Parathyroid adenoma (tissue), 2 donors: ENCODE results near the gene CLSTN2.

Source experiments
- H2AFZ ChIP-seq: fragments of 300-600 bp; sonication (generic); one replicate; pipeline ENCODE4 v1.7.0; 2017; ENCODE audit warnings: antibody characterized with exemption, mild to moderate bottlenecking
- H3K27ac ChIP-seq: fragments of 300-600 bp; sonication (generic); one replicate; pipeline ENCODE4 v1.7.0; 2017
- H3K27me3 ChIP-seq: fragments of 300-600 bp; sonication (generic); one replicate; pipeline ENCODE4 v1.7.0; 2017; ENCODE audit warnings: low read length; ENCODE audit not compliant: control insufficient read depth, insufficient read depth
- H3K36me3 ChIP-seq: fragments of 300-600 bp; sonication (generic); one replicate; pipeline ENCODE4 v1.7.0; 2017; ENCODE audit warnings: low read length; ENCODE audit not compliant: control insufficient read depth, insufficient read depth
- H3K4me1 ChIP-seq: fragments of 300-600 bp; sonication (generic); one replicate; pipeline ENCODE4 v1.7.0; 2017; ENCODE audit warnings: control low read depth
- H3K4me2 ChIP-seq: fragments of 300-600 bp; sonication (generic); one replicate; pipeline ENCODE4 v1.7.0; 2017; ENCODE audit warnings: low read length
- H3K4me3 ChIP-seq: fragments of 300-600 bp; sonication (generic); one replicate; pipeline ENCODE4 v1.7.0; 2017; ENCODE audit warnings: low read depth, low read length
- H3K79me2 ChIP-seq: fragments of 300-600 bp; sonication (generic); one replicate; pipeline ENCODE4 v1.7.0; 2017; ENCODE audit warnings: control low read depth
- H3K9ac ChIP-seq: fragments of 300-600 bp; sonication (generic); one replicate; pipeline ENCODE4 v1.7.0; 2017; ENCODE audit warnings: mild to moderate bottlenecking
- H3K9me3 ChIP-seq: fragments of 300-600 bp; sonication (generic); one replicate; pipeline ENCODE4 v1.7.0; 2017; ENCODE audit warnings: low read length; ENCODE audit not compliant: control insufficient read depth
- CTCF ChIP-seq: fragments of 300-600 bp; sonication (generic); IDR thresholded peaks from one replicate; pipeline ENCODE4 v1.7.0; 2017; ENCODE audit warnings: antibody characterized with exemption, mild to moderate bottlenecking
- donor health status: primary hyperparathyroidism.

The CLSTN2 gene

DNA sequence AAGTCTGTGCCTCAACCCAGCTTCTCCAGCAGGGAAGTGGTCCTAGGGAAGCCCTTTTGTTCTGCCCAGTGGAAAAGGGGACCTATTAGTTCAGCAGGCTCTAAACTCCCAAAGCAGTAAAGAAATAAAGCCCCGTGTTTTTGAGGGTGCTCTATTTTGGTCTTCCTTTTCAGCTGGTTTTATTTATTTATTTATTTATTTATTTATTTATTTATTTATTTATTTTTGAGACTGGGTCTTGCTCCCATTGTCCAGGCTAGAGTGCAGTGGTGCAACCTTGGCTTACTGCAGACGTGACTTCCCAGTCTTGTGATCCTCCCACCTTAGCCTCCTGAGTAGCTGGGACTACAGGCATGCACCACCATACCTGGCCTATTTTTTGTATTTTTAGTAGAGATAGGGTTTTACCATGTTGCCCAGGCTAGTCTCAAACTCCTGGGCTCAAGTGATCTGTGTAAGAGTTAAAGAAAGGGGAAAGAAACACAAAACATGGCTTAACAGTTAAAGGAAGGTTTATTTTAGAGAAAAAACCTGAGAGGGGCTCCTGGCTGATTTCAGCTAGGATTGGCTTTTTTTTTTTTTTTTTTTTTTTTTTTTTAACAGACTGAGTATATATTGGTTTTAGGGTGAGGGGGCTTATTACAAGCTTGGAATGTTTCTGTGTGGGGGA is 154.6 kb downstream of the CLSTN2 start:
- TF ChIP-seq CTCF: no peak
- Histone ChIP-seq H3K9me3 (no peaks in the 10 kb centered on the region), H3K9ac (no peak overlapping the region), H3K4me1 (no peaks in the 10 kb centered on the region), H3K27me3 (no peaks in the 10 kb centered on the region), H2AFZ (no peak overlapping the region), H3K4me2 (no peak overlapping the region), H3K4me3 (no peak overlapping the region), H3K27ac (no peak overlapping the region), H3K79me2 (no peaks in the 10 kb centered on the region), H3K36me3 (no peaks in the 10 kb centered on the region)

- H3K9ac ChIP-seq: no peak overlapping the region
- H3K27me3 ChIP-seq: no peaks in the 10 kb centered on the region
- H3K9me3 ChIP-seq: no peaks in the 10 kb centered on the region
- TF ChIP-seq CTCF: no peak
- no peaks in the 10 kb centered on the region for H3K79me2 ChIP-seq
- no peaks in the 10 kb centered on the region for H3K36me3 ChIP-seq
- H2AFZ ChIP-seq: no peak overlapping the region
- no peak overlapping the region for H3K27ac ChIP-seq
- no peak overlapping the region for H3K4me2 ChIP-seq
- H3K4me1 ChIP-seq: no peaks in the 10 kb centered on the region
- no peak overlapping the region for H3K4me3 ChIP-seq
Observed at GRCh38 chr3:140091143-140091542, 156.2 kb downstream of the CLSTN2 start.

DNA sequence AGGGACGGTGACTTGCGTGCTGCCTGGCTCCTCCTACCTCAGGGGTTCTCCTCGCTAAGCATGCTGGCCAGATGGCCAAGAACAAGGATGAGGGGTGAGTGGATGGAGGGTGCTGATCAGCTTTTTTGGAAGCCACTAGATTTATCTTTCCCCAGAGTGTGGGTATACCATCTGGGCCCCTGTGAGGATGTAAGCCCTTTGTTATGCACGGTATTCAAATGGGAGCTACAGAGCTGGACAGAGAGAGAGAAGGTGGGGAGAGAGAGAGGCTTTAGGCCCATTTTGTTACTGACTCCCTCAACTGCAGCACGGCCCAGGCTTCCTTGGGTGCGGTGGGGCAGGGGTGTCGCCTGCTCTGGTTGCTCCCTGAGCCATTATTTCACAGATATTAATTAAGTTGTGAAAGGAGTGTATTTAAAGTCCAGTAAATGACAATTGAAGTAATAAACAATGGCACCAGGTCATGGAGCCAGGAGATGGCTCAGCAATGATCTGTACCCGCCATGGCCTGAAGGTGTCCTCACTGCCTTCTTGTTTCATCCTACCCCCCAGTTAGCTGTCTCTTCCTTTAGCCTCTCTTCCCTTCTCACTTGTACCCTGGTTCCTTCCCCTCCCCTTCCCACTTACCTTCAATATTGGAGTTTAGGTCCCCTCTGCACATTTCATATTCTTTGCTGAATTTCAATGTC is 158.0 kb downstream of the CLSTN2 start:
- no peaks in the 10 kb centered on the region for H3K9me3 ChIP-seq
- H3K4me2 ChIP-seq: no peak overlapping the region
- H3K4me3 ChIP-seq: no peak overlapping the region
- no peaks in the 10 kb centered on the region for H3K36me3 ChIP-seq
- no peaks in the 10 kb centered on the region for H3K79me2 ChIP-seq
- no peak for TF ChIP-seq CTCF
- H3K9ac ChIP-seq: no peak overlapping the region
- H2AFZ ChIP-seq: no peak overlapping the region
- no peaks in the 10 kb centered on the region for H3K4me1 ChIP-seq
- no peaks in the 10 kb centered on the region for H3K27me3 ChIP-seq
- no peak overlapping the region for H3K27ac ChIP-seq

- Histone ChIP-seq H3K4me3 (no peak overlapping the region), H3K4me1 (no peaks in the 10 kb centered on the region), H3K9me3 (no peaks in the 10 kb centered on the region), H3K9ac (no peak overlapping the region), H3K27ac (no peak overlapping the region), H3K36me3 (no peaks in the 10 kb centered on the region), H3K4me2 (no peak overlapping the region), H3K27me3 (no peaks in the 10 kb centered on the region), H2AFZ (no peak overlapping the region), H3K79me2 (no peaks in the 10 kb centered on the region)
- no peak for TF ChIP-seq CTCF
Observed at GRCh38 chr3:140093742-140094141, 158.8 kb downstream of the CLSTN2 start.

GRCh38 chr3:140094487-140094886 is 159.5 kb downstream of the CLSTN2 start:
- Histone ChIP-seq H3K79me2 (no peaks in the 10 kb centered on the region), H3K9ac (no peak overlapping the region), H3K27me3 (no peaks in the 10 kb centered on the region), H3K4me3 (no peak overlapping the region), H2AFZ (no peak overlapping the region), H3K27ac (no peak overlapping the region), H3K36me3 (no peaks in the 10 kb centered on the region), H3K4me2 (no peak overlapping the region), H3K4me1 (no peaks in the 10 kb centered on the region), H3K9me3 (no peaks in the 10 kb centered on the region)
- TF ChIP-seq CTCF: no peak
